GM12878 (cell line): ENCODE measurements around the gene FLT1. TPM values are rescaled to one million over a fixed set of nuclear protein-coding genes. Genes with fewer than 3 reads are reported as not detected.

Source experiments
- ATAC-seq: fragments of 200-7000 bp; cut with Tn5 transposase; 3 replicates; pipeline ENCODE4 v1.9.1; 2020; ENCODE audit warnings: mild to moderate bottlenecking, moderate library complexity
- BruUV-seq: library from RNA; stranded (reverse); fragments of 400-500 nt; replicated peaks from 2 replicates; lab custom pipeline; 2021; lab: Mats Ljungman, UMichigan
- CTCF ChIA-PET: fragments of 300-600 bp; sonication (Branson Sonifier 250); formaldehyde crosslinking; extraction: SDS; loops from one replicate; lab custom pipeline; 2021; ENCODE audit warnings: inconsistent platforms; lab: Yijun Ruan, JAX
- POLR2A ChIA-PET: fragments of 350-600 bp; formaldehyde crosslinking; extraction: SDS; loops from one replicate; lab custom pipeline; 2021; ENCODE audit warnings: inconsistent platforms; lab: Charles Lee
- RAD21 ChIA-PET: fragments of 300-600 bp; sonication (Branson Sonifier 250); formaldehyde crosslinking; loops from one replicate; lab custom pipeline; 2023; ENCODE audit warnings: antibody characterized with exemption; ENCODE audit not compliant: unreplicated experiment; lab: Charles Lee
- SMC1A ChIA-PET: fragments of 300-600 bp; sonication (Branson Sonifier 250); formaldehyde crosslinking; loops from one replicate; lab custom pipeline; 2023; ENCODE audit not compliant: unreplicated experiment, uncharacterized antibody; lab: Charles Lee
- DNase-seq: peaks from one replicate; pipeline ENCODE4 v3.0.0-alpha.2; 2011; ENCODE audit warnings: low read depth, low spot score
- FAIRE-seq: peaks from 3 replicates; lab custom pipeline; 2011; peaks lifted over from hg19 to GRCh38; lab: Jason Lieb, UNC
- H2AFZ ChIP-seq: 2 replicates; pipeline ENCODE4 v1.6.0; 2011; ENCODE audit warnings: low read depth, low read length, control low read depth; ENCODE audit not compliant: control insufficient read depth
- H3K27ac ChIP-seq: 2 replicates; pipeline ENCODE4 v1.5.1; 2011; ENCODE audit warnings: control low read depth; ENCODE audit not compliant: control insufficient read depth, insufficient read depth
- H3K27me3 ChIP-seq, 2 experiments: replicated peaks in 1 of 2; 2 replicates each; pipeline versions ENCODE4 v1.6.0 to v1.6.1; 2011; ENCODE audit warnings: low read length in 1 of 2; ENCODE audit not compliant: control insufficient read depth in 2 of 2, insufficient read depth in 2 of 2
- H3K36me3 ChIP-seq, 2 experiments: 2 replicates each; pipeline ENCODE4 v1.5.1; 2011; ENCODE audit warnings: low read length in 1 of 2; ENCODE audit not compliant: control insufficient read depth in 2 of 2, insufficient read depth in 2 of 2
- H3K4me1 ChIP-seq: 2 replicates; pipeline ENCODE4 v1.6.1; 2011; ENCODE audit warnings: mild to moderate bottlenecking, low read length, moderate library complexity, mixed read lengths; ENCODE audit not compliant: control insufficient read depth, insufficient read depth
- H3K4me2 ChIP-seq: 2 replicates; pipeline ENCODE4 v1.6.0; 2011; ENCODE audit warnings: control low read depth; ENCODE audit not compliant: control insufficient read depth, insufficient read depth
- H3K4me3 ChIP-seq: fragments of 200-600 bp; sonication (generic); 2 replicates; pipeline ENCODE4 v1.5.1; 2016
- H3K79me2 ChIP-seq: 2 replicates; pipeline ENCODE4 v1.6.0; 2011; ENCODE audit warnings: low read length; ENCODE audit not compliant: control insufficient read depth, insufficient read depth
- H3K9ac ChIP-seq: 2 replicates; pipeline ENCODE4 v1.8.0; 2011; ENCODE audit warnings: low read length, control low read depth, mixed read lengths; ENCODE audit not compliant: control insufficient read depth, insufficient read depth
- H3K9me3 ChIP-seq: replicated peaks from 3 replicates; pipeline ENCODE4 v1.5.1; 2011; ENCODE audit warnings: mild to moderate bottlenecking, low read length; ENCODE audit not compliant: control insufficient read depth, insufficient read depth
- H4K20me1 ChIP-seq: 2 replicates; pipeline ENCODE4 v1.6.0; 2011; ENCODE audit not compliant: control insufficient read depth, insufficient read depth
- CBFB ChIP-seq: IDR thresholded peaks from 2 replicates; pipeline ENCODE4 v1.6.1; 2016; ENCODE audit warnings: antibody characterized with exemption, low read depth
- EZH2 ChIP-seq: IDR thresholded peaks from 2 replicates; pipeline ENCODE4 v1.6.1; 2012; ENCODE audit warnings: low read depth, mild to moderate bottlenecking, control low read depth, inconsistent platforms, low read length, borderline replicate concordance; ENCODE audit not compliant: control insufficient read depth
- JUND ChIP-seq: IDR thresholded peaks from 2 replicates; pipeline ENCODE4 v1.6.1; 2012; ENCODE audit warnings: low read depth, mild to moderate bottlenecking, low read length, improper control_type of control experiment, moderate library complexity
- KAT2A ChIP-seq: conservative IDR thresholded peaks from 2 replicates; pipeline ENCODE4 v1.6.1; 2011; ENCODE audit warnings: low read depth, low read length; ENCODE audit not compliant: control insufficient read depth
- MEF2B ChIP-seq: fragments of 450-650 bp; IDR thresholded peaks from 2 replicates; pipeline ENCODE4 v1.6.1; 2018; ENCODE audit warnings: mild to moderate bottlenecking, moderate library complexity; ENCODE audit not compliant: partially characterized antibody, poor library complexity, severe bottlenecking
- MTA3 ChIP-seq: IDR thresholded peaks from 2 replicates; pipeline ENCODE4 v1.6.1; 2012; ENCODE audit warnings: low read length, inconsistent platforms, borderline replicate concordance
- NFYB ChIP-seq: IDR thresholded peaks from 2 replicates; pipeline ENCODE4 v1.6.1; 2011; ENCODE audit warnings: low read depth, mild to moderate bottlenecking, low read length, improper control_type of control experiment, moderate library complexity; ENCODE audit not compliant: insufficient read depth
- PAX8 ChIP-seq: fragments of 450-650 bp; IDR thresholded peaks from 2 replicates; pipeline ENCODE4 v1.6.1; 2017; ENCODE audit warnings: mild to moderate bottlenecking, moderate library complexity
- PML ChIP-seq: IDR thresholded peaks from 2 replicates; pipeline ENCODE4 v1.6.1; 2012; ENCODE audit warnings: low read length, inconsistent platforms
- POU2F2 ChIP-seq: IDR thresholded peaks from 3 replicates; pipeline ENCODE4 v1.6.1; 2011; ENCODE audit warnings: low read depth, mild to moderate bottlenecking, low read length, borderline replicate concordance
- SIX5 ChIP-seq: IDR thresholded peaks from 2 replicates; pipeline ENCODE4 v1.6.1; 2011; ENCODE audit warnings: mild to moderate bottlenecking, low read depth, low read length, moderate library complexity; ENCODE audit not compliant: severe bottlenecking
- SMAD5 ChIP-seq: IDR thresholded peaks from 2 replicates; pipeline ENCODE4 v1.6.1; 2016; ENCODE audit warnings: antibody characterized with exemption, low read depth
- TARDBP ChIP-seq: IDR thresholded peaks from 2 replicates; pipeline ENCODE4 v1.6.1; 2016; ENCODE audit warnings: borderline replicate concordance
- WGBS: methylation state at CpG from one replicate; pipeline ENCODE4 v1.1.6; 2016; ENCODE audit warnings: low lambda C conversion rate; ENCODE audit not compliant: insufficient replicate concordance, insufficient coverage; ENCODE audit errors: missing lambda C conversion rate; 5-methylcytosine and 5-hydroxymethylcytosine counted together
- in situ Hi-C: fragments of 300-500 bp; cut with MboI; formaldehyde crosslinking; loops from 9 replicates; pipeline ENCODE4 v1.14.3; 2018; ENCODE audit warnings: mixed read lengths
- intact Hi-C: fragments of 100-400 bp; cut with micrococcal nuclease; formaldehyde crosslinking; loops from one replicate; pipeline ENCODE4 v1.14.2; 2022; ENCODE audit not compliant: unreplicated experiment
- polyA plus RNA-seq, 11 experiments: library from polyadenylated mRNA; depleted of rRNA in 4 of 11; unstranded in 6 of 11; stranded (reverse) in 5 of 11; fragments of >200 nt; fragmentation: Nextera tagmentation in 4 of 11; fragmentation: Illumina TruSeq in 1 of 11; extraction: Ambion mirVana in 4 of 11; extraction: Trizol in 1 of 11; gene quantifications; 1 replicate in 1 of 11; 2 replicates in 10 of 11; pipeline versions ENCODE4 v1.2.1 to v1.2.3, GENCODE V29; 2011 to 2016; ENCODE audit warnings: inconsistent platforms in 2 of 11, missing spikeins in 2 of 11, low read depth in 1 of 11
- total RNA-seq, 4 experiments: library from RNA; depleted of rRNA in 3 of 4; stranded (reverse); fragments of >200 nt in 3 of 4; fragmentation: Illumina TruSeq in 1 of 4; extraction: Trizol in 1 of 4; gene quantifications; 2 replicates each; pipeline versions ENCODE4 v1.2.1 to v1.2.3, GENCODE V29; 2013 to 2021
- TF ChIP-seq, protein P1 (sequence below): fragments of 450-650 bp; IDR thresholded peaks from 2 replicates; pipeline ENCODE4 v1.6.1; 2017; ENCODE audit warnings: antibody characterized with exemption, mild to moderate bottlenecking, moderate library complexity

FLT1 gene
- total and polyA plus RNA-seq, 10 of the 15 experiments (the other 5 are each of a cell fraction or from before 2014, with no cell fraction given) = 0.55 to 5.6 (median 0.84) TPM

DNA sequence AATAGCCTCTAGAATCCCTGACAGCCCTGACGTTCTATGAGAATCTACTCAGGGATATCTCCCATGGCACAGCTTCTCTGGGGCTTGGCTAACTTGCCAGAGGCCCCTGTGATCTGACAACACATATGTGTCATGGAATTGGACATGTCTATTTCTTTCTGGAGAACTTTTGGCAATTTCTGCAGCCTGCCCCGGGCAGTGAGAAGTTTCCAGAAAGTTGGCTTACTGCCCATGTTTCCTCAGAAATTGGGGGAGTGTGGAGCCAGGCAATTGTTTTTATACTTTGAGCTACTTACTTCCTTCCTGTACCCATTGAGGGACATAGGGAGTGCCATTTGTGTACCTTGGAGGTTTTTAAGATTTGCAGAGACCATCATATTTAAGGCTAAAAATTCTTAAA lies 98.9 kb downstream of the FLT1 start:
- no peaks in the 10 kb centered on the region for H3K9me3 ChIP-seq
- no peak overlapping the region for H3K4me2 ChIP-seq
- intact Hi-C loops (no loop called here), in situ Hi-C loops (no loop called here)
- ChIA-PET SMC1A (interaction anchor here (1.0 to 1.4 kb wide), 7 partner anchors 9 to 240 kb away, joined by 3 to 5 read pairs (median 3); no protein-coding TSS in a partner anchor), POLR2A (interaction anchor here (1.1 kb wide), 1 partner anchor 11 kb away, joined by 3 read pairs; no protein-coding TSS in a partner anchor), CTCF (interaction anchor here (0.7 kb wide), 1 partner anchor 104 kb away, joined by 3 read pairs; no protein-coding TSS in a partner anchor), RAD21 (no interaction called here)
- H3K27ac ChIP-seq = no peak overlapping the region
- no peak overlapping the region for H3K4me3 ChIP-seq
- H3K36me3 ChIP-seq = no peaks in the 10 kb centered on the region
- H2AFZ ChIP-seq = no peak overlapping the region
- no peak for TF ChIP-seq SMAD5
- TF ChIP-seq JUND = no peak
- TF ChIP-seq CBFB = no peak
- H3K9ac ChIP-seq = no peak overlapping the region
- no peaks in the 10 kb centered on the region for H3K79me2 ChIP-seq
- no peaks in the 10 kb centered on the region for H4K20me1 ChIP-seq
- WGBS = 90% methylated on average over 2 of the region's 2 CpGs
- no peak for ATAC-seq
- DNase-seq = no peak
- no TSS peak for BruUV-seq
- no peak for FAIRE-seq
- no peaks in the 10 kb centered on the region for H3K27me3 ChIP-seq
- peaks cover 6% of the 10 kb centered on the region for H3K4me1 ChIP-seq

DNA sequence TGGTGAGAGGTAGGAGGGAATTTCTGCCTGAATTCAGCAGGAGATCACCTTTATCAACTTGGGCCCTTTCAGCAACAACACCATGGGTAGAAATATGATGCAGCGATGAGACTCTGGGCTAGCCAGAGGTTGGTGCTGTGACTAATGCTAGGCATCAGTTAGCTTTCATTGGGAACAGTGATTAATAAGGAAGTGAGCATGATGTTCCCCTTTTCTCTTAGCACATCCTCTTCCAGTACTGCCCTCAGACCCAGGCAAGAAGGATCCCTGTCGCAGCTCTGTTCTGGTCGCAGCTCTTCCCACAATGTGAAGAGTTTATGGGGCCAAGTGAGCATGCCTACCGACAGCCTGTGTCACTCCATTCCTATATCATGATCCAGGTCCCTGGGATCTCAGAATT lies 100.5 kb downstream of the FLT1 start:
- no peaks in the 10 kb centered on the region for H3K36me3 ChIP-seq
- no peak overlapping the region for H2AFZ ChIP-seq
- in situ Hi-C loops (no loop called here), intact Hi-C loops (no loop called here)
- SMC1A ChIA-PET = interaction anchor here (0.8 to 1.2 kb wide), 2 partner anchors 9 to 37 kb away, joined by 4 read pairs; no protein-coding TSS in a partner anchor
- no peaks in the 10 kb centered on the region for H3K9me3 ChIP-seq
- CTCF ChIA-PET = interaction anchor here (1.4 kb wide), 1 partner anchor 17 kb away, joined by 4 read pairs; no protein-coding TSS in a partner anchor
- H3K9ac ChIP-seq = no peak overlapping the region
- H3K27me3 ChIP-seq = no peaks in the 10 kb centered on the region
- no peak for ATAC-seq
- no peak overlapping the region for H3K4me2 ChIP-seq
- H3K4me1 ChIP-seq = peaks cover 6% of the 10 kb centered on the region
- no peak overlapping the region for H3K4me3 ChIP-seq
- no peak for DNase-seq
- POLR2A ChIA-PET = no interaction called here
- TF ChIP-seq MTA3 (no peak), CBFB (no peak), MEF2B (no peak), PML (no peak), EZH2 (no peak), POU2F2 (no peak), TARDBP (no peak), SIX5 (no peak), NFYB (no peak), PAX8 (no peak), KAT2A (no peak)
- TF ChIP-seq, protein P1, sequence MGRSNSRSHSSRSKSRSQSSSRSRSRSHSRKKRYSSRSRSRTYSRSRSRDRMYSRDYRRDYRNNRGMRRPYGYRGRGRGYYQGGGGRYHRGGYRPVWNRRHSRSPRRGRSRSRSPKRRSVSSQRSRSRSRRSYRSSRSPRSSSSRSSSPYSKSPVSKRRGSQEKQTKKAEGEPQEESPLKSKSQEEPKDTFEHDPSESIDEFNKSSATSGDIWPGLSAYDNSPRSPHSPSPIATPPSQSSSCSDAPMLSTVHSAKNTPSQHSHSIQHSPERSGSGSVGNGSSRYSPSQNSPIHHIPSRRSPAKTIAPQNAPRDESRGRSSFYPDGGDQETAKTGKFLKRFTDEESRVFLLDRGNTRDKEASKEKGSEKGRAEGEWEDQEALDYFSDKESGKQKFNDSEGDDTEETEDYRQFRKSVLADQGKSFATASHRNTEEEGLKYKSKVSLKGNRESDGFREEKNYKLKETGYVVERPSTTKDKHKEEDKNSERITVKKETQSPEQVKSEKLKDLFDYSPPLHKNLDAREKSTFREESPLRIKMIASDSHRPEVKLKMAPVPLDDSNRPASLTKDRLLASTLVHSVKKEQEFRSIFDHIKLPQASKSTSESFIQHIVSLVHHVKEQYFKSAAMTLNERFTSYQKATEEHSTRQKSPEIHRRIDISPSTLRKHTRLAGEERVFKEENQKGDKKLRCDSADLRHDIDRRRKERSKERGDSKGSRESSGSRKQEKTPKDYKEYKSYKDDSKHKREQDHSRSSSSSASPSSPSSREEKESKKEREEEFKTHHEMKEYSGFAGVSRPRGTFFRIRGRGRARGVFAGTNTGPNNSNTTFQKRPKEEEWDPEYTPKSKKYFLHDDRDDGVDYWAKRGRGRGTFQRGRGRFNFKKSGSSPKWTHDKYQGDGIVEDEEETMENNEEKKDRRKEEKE = no peak
- H3K27ac ChIP-seq = no peak overlapping the region
- RAD21 ChIA-PET = no interaction called here
- 98% methylated on average over 4 of the region's 4 CpGs for WGBS
- H3K79me2 ChIP-seq = no peaks in the 10 kb centered on the region
- no TSS peak for BruUV-seq
- no peak for FAIRE-seq
- no peaks in the 10 kb centered on the region for H4K20me1 ChIP-seq
